ENCODE results near the gene INTS4.
A peak's percentile ranks its signal among the peaks of the same experiment; 100 is the strongest.
"Not testable (repeated sequence)": the region's sequence is repeated elsewhere in the genome, so short reads cannot be mapped to it uniquely, and the experiment has no call there.

Gene INTS4

DNA sequence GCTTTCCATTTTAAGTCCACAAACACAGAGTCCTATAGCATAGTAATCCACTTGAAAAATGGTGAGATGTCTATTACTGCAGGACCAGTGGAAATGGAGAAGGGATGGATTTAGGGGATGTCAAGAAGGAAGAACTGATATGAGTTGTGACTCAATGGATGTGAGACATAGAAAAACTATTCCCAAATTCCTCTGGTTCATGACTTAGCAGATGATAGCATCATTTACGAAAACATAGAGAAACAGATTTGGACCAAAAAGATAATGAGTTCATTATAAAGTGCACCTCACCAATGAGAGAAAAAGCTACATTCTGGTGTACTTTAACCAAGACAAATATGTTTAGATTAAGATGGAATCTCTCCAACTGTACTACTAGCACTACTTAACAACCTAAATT is 51.2 kb downstream of the INTS4 start:
- DNase-seq (ENCODE audit: low spot score), result not testable (repeated sequence)

- not testable (repeated sequence) for DNase-seq (ENCODE audit: low spot score)
These were observed 52.0 kb downstream of the INTS4 start for GRCh38 chr11:77942465-77942864.

GRCh38 chr11:77933596-77933995 is 60.9 kb downstream of the INTS4 start:
- DNase-seq (ENCODE audit: low spot score), result not testable (repeated sequence)

DNA sequence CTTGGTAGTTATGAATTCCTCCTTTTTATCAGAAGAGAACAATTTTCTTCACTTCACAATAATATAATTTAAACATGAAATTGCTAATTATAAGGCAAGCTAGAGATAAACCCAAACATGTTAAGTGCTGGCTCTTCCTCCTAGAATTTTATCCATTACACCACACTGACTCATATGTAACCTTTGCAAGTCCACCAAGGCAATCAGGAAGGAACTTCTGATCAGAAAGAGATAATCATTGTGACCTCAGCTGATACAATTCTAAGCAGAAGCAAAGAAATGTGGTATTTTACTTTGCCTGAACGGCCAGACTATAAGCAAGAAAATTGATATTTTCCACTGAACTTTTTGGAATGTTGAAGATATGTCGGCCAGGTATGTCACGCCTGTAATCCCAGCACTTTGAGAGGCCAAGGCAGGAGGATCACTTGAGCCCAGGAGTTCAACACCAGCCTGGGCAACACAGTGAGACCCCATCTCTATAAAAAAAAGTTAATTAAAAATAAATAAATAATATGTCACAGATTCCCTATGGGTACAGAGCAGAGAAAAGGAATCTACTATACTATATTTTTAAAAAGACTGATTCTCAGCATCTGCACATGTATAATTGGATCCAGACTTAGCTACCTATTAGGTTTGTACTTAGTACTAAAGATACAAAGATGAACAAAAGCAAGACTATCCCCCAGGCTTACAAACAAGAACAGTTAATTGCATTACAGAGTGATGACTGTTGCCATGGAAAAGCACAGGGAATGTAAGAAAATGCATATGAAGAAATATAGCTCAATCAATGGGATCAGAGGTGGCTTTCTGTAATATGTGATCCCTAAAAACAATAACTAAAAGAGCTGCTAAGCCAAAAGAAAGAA is 63.9 kb downstream of the INTS4 start:
- DNase-seq (ENCODE audit: low spot score), result not testable (repeated sequence)

DNA sequence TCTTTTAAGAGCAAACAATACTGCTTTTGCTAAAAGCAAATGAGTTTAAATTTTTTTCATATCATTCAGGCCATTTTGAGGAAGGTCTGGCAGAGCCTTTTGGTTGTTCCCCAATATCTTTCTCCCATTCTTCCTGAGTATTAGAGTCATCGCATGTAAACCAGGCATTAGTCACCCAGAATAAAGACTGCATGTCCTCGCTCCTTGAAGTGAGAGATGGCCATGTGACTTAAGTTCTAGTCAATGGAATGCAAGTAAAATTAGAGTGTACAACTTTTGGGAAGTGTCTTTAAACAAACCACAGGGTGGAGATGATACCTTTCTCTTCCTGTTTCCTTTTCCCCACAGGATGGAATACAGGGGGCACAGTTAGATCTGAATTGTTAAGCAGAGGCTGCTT is 76.8 kb downstream of the INTS4 start:
- not testable (repeated sequence) for DNase-seq (ENCODE audit: low spot score)

- DNase-seq (ENCODE audit: low spot score), result peak; percentile 6
These were observed 80.1 kb downstream of the INTS4 start for GRCh38 chr11:77914307-77914791.

DNA sequence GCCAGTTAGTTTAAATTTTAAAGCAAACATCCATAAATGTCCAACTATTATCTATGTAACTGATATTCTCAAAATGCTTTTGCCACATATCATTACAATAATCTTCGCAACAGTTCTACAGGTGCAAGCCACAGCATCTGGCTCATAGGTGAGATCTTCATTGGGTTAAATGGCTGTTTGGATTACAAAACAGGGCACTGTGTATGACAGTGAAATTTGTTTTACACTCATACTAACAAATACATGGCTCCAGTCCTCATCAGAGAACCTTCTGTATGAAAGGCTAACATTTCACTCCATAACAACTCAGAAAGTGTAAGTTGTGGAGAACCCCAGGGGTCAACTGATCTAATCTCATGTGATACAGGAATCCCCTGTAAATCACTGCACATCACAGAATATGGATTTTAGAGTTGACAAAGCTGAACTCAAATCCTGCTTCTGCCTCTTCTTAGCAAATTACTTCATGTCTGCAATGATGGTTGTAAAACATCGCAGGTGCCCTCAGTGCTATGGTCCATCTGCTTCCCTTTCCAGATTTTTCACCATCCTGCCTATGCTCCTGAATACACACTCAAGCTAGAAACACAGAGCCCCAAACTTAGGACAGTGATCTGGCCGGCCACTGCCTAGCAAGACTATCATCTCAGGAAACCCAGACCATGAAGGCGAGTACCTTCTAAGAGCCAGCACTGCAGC is 80.7 kb downstream of the INTS4 start:
- DNase-seq (ENCODE audit: low spot score), result not testable (repeated sequence)

GRCh38 chr11:77910828-77911227 is 83.6 kb downstream of the INTS4 start:
- DNase-seq (ENCODE audit: low spot score), result not testable (repeated sequence)

DNA sequence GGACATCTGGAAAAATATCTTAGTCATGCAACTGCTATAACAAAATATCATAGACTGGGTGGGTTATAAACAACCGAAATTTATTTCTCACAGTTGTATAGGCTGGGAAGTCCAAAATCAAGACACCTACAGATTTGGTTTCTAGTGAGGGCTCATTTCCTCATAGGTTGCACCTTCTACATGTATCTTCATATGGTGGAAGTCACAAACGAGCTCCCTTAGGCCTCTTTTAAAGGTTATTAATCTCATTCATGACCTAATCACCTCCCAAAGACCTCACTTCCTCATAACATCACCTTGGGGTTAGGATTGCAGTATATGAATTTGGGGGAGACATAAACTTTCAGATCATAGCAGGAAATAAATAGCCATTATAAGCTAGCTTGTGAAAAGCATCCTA is 85.2 kb downstream of the INTS4 start:
- no peak for DNase-seq (ENCODE audit: low spot score)

DNA sequence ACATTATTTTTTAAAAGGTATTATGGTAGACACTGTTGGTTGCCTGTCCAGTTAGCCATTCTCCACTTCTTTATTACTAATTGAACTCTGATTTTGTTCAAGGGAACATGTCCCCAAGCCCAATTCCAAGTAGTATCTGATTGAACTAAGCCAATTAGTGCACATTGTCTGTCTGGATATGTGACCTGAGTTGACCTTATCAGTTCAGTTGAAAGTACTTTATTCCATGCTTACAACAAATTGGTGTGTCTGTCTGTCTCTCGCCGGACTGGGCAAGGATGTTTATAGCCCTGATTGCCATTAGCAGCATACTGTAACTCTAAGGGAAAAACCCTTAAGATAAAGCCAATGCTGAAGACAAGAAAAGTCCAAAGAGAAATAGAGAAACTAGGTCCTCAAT is 85.6 kb downstream of the INTS4 start:
- DNase-seq (ENCODE audit: low spot score), result no peak

- not testable (repeated sequence) for DNase-seq (ENCODE audit: low spot score)
These were observed 99.5 kb downstream of the INTS4 start for GRCh38 chr11:77894949-77895348.

- DNase-seq (ENCODE audit: low spot score), result not testable (repeated sequence)
These were observed 102.8 kb downstream of the INTS4 start for GRCh38 chr11:77891703-77892102.

GRCh38 chr11:77891256-77891655 is 103.2 kb downstream of the INTS4 start:
- not testable (repeated sequence) for DNase-seq (ENCODE audit: low spot score)

DNA sequence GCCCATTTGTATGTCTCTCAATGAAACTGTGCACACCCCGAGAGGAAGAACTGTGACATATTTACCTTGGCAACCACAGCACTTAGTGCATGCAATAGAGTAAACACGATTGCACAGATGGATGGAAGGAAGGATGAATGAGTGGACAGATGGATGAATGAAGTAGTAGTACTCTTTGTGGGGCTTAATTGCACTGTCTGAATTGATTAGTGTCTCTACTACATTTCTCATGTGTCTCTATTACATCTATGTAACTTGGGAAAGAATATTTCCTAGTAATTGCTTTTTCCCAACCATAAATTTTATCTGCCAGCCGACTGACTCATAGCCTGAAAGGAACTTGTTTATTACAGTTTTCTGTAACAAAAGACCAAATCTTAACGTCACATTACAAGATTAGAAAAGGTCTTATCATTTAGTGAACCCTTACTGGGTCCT is 103.8 kb downstream of the INTS4 start:
- not testable (repeated sequence) for DNase-seq (ENCODE audit: low spot score)

GRCh38 chr11:77890100-77890614 is 104.3 kb downstream of the INTS4 start:
- DNase-seq (ENCODE audit: low spot score), result not testable (repeated sequence)

- DNase-seq (ENCODE audit: low spot score), result not testable (repeated sequence)
These were observed 105.4 kb downstream of the INTS4 start for GRCh38 chr11:77889045-77889444.

DNA sequence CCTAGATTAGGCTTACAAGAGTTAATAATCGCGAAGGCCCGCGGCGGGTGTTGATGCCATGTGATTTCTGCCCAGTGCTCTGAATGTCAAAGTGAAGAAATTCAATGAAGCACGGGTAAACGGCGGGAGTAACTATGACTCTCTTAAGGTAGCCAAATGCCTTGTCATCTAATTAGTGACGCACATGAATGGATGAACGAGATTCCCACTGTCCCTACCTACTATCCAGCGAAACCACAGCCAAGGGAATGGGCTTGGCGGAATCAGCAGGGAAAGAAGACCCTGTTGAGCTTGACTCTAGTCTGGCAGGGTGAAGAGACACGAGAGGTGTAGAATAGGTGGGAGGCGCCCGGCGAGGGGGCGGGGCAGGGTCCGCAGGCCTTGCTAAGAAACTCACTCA is 108.1 kb downstream of the INTS4 start:
- DNase-seq (ENCODE audit: low spot score), result no peak

- no peak for DNase-seq (ENCODE audit: low spot score)
These were observed 109.7 kb downstream of the INTS4 start for GRCh38 chr11:77884829-77885190.

- no peak for DNase-seq (ENCODE audit: low spot score)
These were observed 110.2 kb downstream of the INTS4 start for GRCh38 chr11:77884186-77884828.

- DNase-seq (ENCODE audit: low spot score), result no peak
These were observed 110.7 kb downstream of the INTS4 start for GRCh38 chr11:77883775-77884174.

GRCh38 chr11:77882396-77882795 is 112.1 kb downstream of the INTS4 start:
- DNase-seq (ENCODE audit: low spot score), result no peak

- DNase-seq (ENCODE audit: low spot score), result no peak
These were observed 115.2 kb downstream of the INTS4 start for GRCh38 chr11:77879218-77879617.

All from COLO829 (cell line).